B cell (primary cell): ENCODE data around the gene RAB3B.

Source experiments
- CTCF ChIP-seq: fragments of 200-600 bp; IDR thresholded peaks from one replicate; pipeline ENCODE4 v1.8.0; 2022; ENCODE audit warnings: antibody characterized with exemption, mild to moderate bottlenecking
- EZH2 ChIP-seq: IDR thresholded peaks from 2 replicates; pipeline ENCODE4 v1.6.1; 2012; ENCODE audit warnings: borderline replicate concordance, low read depth, mild to moderate bottlenecking, moderate library complexity, low read length; ENCODE audit not compliant: insufficient read depth, poor library complexity, severe bottlenecking

DNA sequence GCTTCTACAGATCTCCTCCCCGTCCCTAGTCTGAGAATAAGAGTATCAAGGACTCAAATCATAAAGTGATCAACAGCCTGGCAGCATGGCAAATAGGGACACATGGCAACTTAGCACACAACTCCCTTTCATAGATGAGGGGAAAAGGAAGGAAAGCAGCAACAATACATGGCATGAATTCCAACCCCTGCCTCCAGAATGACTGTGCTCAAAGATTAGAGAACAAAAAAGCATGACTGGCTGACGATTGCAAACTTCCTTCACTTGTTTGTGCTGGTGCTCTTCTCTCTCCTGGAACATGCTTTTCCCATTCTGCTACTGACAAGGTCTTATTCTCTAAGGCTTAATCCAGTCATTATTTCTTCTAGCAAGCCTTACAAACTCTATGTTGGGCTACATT lies 31.6 kb upstream of the RAB3B start:
- TF ChIP-seq CTCF (no peak), EZH2 (no peak)
